Suprapubic skin (tissue), 4 donors: ENCODE measurements around the gene GRIA1. TPM values are rescaled to one million over a fixed set of nuclear protein-coding genes. Genes with fewer than 3 reads are reported as not detected.

ENCODE experiments used
- DNase-seq, 2 donors: peaks; one replicate each; pipeline ENCODE4 v3.0.0-alpha.2; 2019; ENCODE audit warnings: low spot score in 2 of 2
- H3K27ac ChIP-seq: fragments of 200-600 bp; sonication (generic); one replicate; pipeline ENCODE4 v1.5.1; 2019
- H3K27me3 ChIP-seq: fragments of 200-600 bp; sonication (generic); one replicate; pipeline ENCODE4 v1.5.1; 2019
- H3K36me3 ChIP-seq: fragments of 200-600 bp; sonication (generic); one replicate; pipeline ENCODE4 v1.5.1; 2019
- H3K4me1 ChIP-seq: fragments of 200-600 bp; sonication (generic); one replicate; pipeline ENCODE4 v1.5.1; 2019
- H3K4me3 ChIP-seq: fragments of 200-600 bp; sonication (generic); one replicate; pipeline ENCODE4 v1.5.1; 2019; ENCODE audit warnings: mild to moderate bottlenecking
- H3K9me3 ChIP-seq: fragments of 200-600 bp; sonication (generic); one replicate; pipeline ENCODE4 v1.5.1; 2019
- CTCF ChIP-seq, 2 donors: fragments of 200-600 bp in 1 of 2; fragments of 450-650 bp in 1 of 2; sonication (generic) in 1 of 2; IDR thresholded peaks; one replicate each; pipeline ENCODE4 v1.5.1; 2016 to 2019; ENCODE audit warnings: antibody characterized with exemption in 2 of 2, mild to moderate bottlenecking in 1 of 2, moderate library complexity in 1 of 2
- EP300 ChIP-seq: sonication (generic); formaldehyde crosslinking; IDR thresholded peaks from one replicate; pipeline ENCODE4 v1.6.1; 2017; ENCODE audit warnings: antibody characterized with exemption
- POLR2A ChIP-seq, 2 donors: fragments of 450-650 bp; IDR thresholded peaks; one replicate each; pipeline ENCODE4 v1.6.1; 2017; ENCODE audit warnings: antibody characterized with exemption in 2 of 2, mild to moderate bottlenecking in 2 of 2, moderate library complexity in 2 of 2
- POLR2AphosphoS5 ChIP-seq, 3 donors: sonication (generic); formaldehyde crosslinking; IDR thresholded peaks; one replicate each; pipeline ENCODE4 v1.6.1; 2017; ENCODE audit warnings: antibody characterized with exemption in 3 of 3
- WGBS: methylation state at CpG from one replicate; pipeline ENCODE4 v1.1.5; 2018; 5-methylcytosine and 5-hydroxymethylcytosine counted together
- total RNA-seq, 4 donors: library from RNA; depleted of rRNA; stranded (reverse); fragments of >200 nt; gene quantifications; one replicate each; pipeline ENCODE4 v1.1.0, GENCODE V29; 2016

GRIA1 gene
- total RNA-seq, 4 donors from 2014 or later: 0.21 to 0.62 (median 0.38) TPM; not detected in 1

GRCh38 chr5:153780876-153781705 is 290.6 kb downstream of the GRIA1 start:
- TF ChIP-seq EP300 (no peak), POLR2AphosphoS5 (IDR thresholded peaks at IDR 0.05) (no peak), CTCF (IDR thresholded peaks at IDR 0.05) (no peak), POLR2A (IDR thresholded peaks at IDR 0.05) (no peak)
- H3K9me3 ChIP-seq: no peaks in the 10 kb centered on the region
- no peaks in the 10 kb centered on the region for H3K36me3 ChIP-seq
- no peak overlapping the region for H3K4me3 ChIP-seq
- H3K27ac ChIP-seq: no peak overlapping the region
- H3K4me1 ChIP-seq: no peaks in the 10 kb centered on the region
- WGBS: 34% methylated on average over 4 of the region's 4 CpGs
- DNase-seq: no peak
- H3K27me3 ChIP-seq: peaks cover 2% of the 10 kb centered on the region

GRCh38 chr5:153782589-153783361 is 292.3 kb downstream of the GRIA1 start:
- no peak for TF ChIP-seq EP300
- TF ChIP-seq CTCF (IDR thresholded peaks at IDR 0.05): no peak
- no peak for TF ChIP-seq POLR2AphosphoS5 (IDR thresholded peaks at IDR 0.05)
- TF ChIP-seq POLR2A (IDR thresholded peaks at IDR 0.05): no peak
- Histone ChIP-seq H3K4me1 (no peaks in the 10 kb centered on the region), H3K9me3 (no peaks in the 10 kb centered on the region), H3K27me3 (peaks cover 2% of the 10 kb centered on the region), H3K27ac (no peak overlapping the region), H3K36me3 (no peaks in the 10 kb centered on the region), H3K4me3 (no peak overlapping the region)
- DNase-seq: no peak
- WGBS: 84% methylated on average over 6 of the region's 6 CpGs

- DNase-seq: no peak
- Histone ChIP-seq H3K9me3 (no peaks in the 10 kb centered on the region), H3K4me1 (no peaks in the 10 kb centered on the region), H3K4me3 (no peak overlapping the region), H3K27ac (no peak overlapping the region), H3K36me3 (no peaks in the 10 kb centered on the region), H3K27me3 (peaks cover 2% of the 10 kb centered on the region)
- no peak for TF ChIP-seq CTCF (IDR thresholded peaks at IDR 0.05)
These were observed 292.8 kb downstream of the GRIA1 start for GRCh38 chr5:153783362-153783658.

GRCh38 chr5:153784277-153784676 is 293.8 kb downstream of the GRIA1 start:
- Histone ChIP-seq H3K4me1 (no peaks in the 10 kb centered on the region), H3K27me3 (peaks cover 2% of the 10 kb centered on the region), H3K4me3 (no peak overlapping the region), H3K27ac (no peak overlapping the region), H3K36me3 (no peaks in the 10 kb centered on the region), H3K9me3 (no peaks in the 10 kb centered on the region)
- 88% methylated on average over 3 of the region's 3 CpGs for WGBS
- DNase-seq: no peak
- no peak for TF ChIP-seq EP300
- no peak for TF ChIP-seq POLR2AphosphoS5 (IDR thresholded peaks at IDR 0.05)
- no peak for TF ChIP-seq POLR2A (IDR thresholded peaks at IDR 0.05)
- no peak for TF ChIP-seq CTCF (IDR thresholded peaks at IDR 0.05)

- DNase-seq: no peak
- TF ChIP-seq POLR2AphosphoS5 (IDR thresholded peaks at IDR 0.05) (no peak), POLR2A (IDR thresholded peaks at IDR 0.05) (no peak), CTCF (IDR thresholded peaks at IDR 0.05) (no peak), EP300 (no peak)
- no peak overlapping the region for H3K27ac ChIP-seq
- H3K4me3 ChIP-seq: no peak overlapping the region
- 87% methylated on average over 2 of the region's 2 CpGs for WGBS
- no peaks in the 10 kb centered on the region for H3K4me1 ChIP-seq
- no peaks in the 10 kb centered on the region for H3K36me3 ChIP-seq
- no peaks in the 10 kb centered on the region for H3K27me3 ChIP-seq
- no peaks in the 10 kb centered on the region for H3K9me3 ChIP-seq
These were observed 300.9 kb downstream of the GRIA1 start for GRCh38 chr5:153791339-153791738.
